Thyroid gland (tissue), 4 donors: ENCODE measurements around the gene SOCS3. TPM values are rescaled to one million over a fixed set of nuclear protein-coding genes. Genes with fewer than 3 reads are reported as not detected.

ENCODE experiments used
- DNase-seq, 2 donors: peaks; one replicate each; pipeline ENCODE4 v3.0.0-alpha.2; 2019
- H3K27ac ChIP-seq, 3 donors: fragments of 200-600 bp; sonication (generic); 1 replicate in 2 of 3; 2 replicates in 1 of 3; pipeline ENCODE4 v1.5.1; 2016 to 2019; ENCODE audit warnings: mild to moderate bottlenecking in 1 of 3, moderate library complexity in 1 of 3
- H3K27me3 ChIP-seq: fragments of 200-600 bp; sonication (generic); one replicate; pipeline ENCODE4 v1.5.1; 2019
- H3K36me3 ChIP-seq, 2 donors: fragments of 200-600 bp; sonication (generic); one replicate each; pipeline ENCODE4 v1.5.1; 2016 to 2019
- H3K4me1 ChIP-seq, 2 donors: fragments of 200-600 bp; sonication (generic); one replicate each; pipeline ENCODE4 v1.5.1; 2017 to 2019
- H3K4me3 ChIP-seq, 3 donors: fragments of 200-600 bp; sonication (generic); replicated peaks in 1 of 3; 1 replicate in 2 of 3; 2 replicates in 1 of 3; pipeline ENCODE4 v1.5.1; 2016; ENCODE audit warnings: mild to moderate bottlenecking in 1 of 3
- H3K9me3 ChIP-seq: fragments of 200-600 bp; sonication (generic); one replicate; pipeline ENCODE4 v1.5.1; 2017
- POLR2A ChIP-seq, 2 donors: fragments of 450-650 bp; IDR thresholded peaks; one replicate each; pipeline ENCODE4 v1.6.1; 2017; ENCODE audit warnings: antibody characterized with exemption in 2 of 2, mild to moderate bottlenecking in 2 of 2, moderate library complexity in 1 of 2
- WGBS, 2 donors: methylation state at CpG; one replicate each; pipeline ENCODE4 v1.1.5; 2017; 5-methylcytosine and 5-hydroxymethylcytosine counted together
- intact Hi-C: fragments of 100-400 bp; cut with DNase I; formaldehyde crosslinking; loops from one replicate; pipeline ENCODE4 v1.15.1; 2023
- total RNA-seq, 4 donors: library from RNA; depleted of rRNA; stranded (reverse); fragments of >200 nt; gene quantifications; one replicate each; pipeline ENCODE4 v1.2.3, GENCODE V29; 2016
- TF ChIP-seq, protein P1 (sequence below), 6 experiments: fragments of 200-600 bp in 3 of 6; fragments of 450-650 bp in 3 of 6; sonication (generic) in 3 of 6; IDR thresholded peaks; one replicate each; pipeline ENCODE4 v1.5.1; 2016 to 2019; ENCODE audit warnings: antibody characterized with exemption in 6 of 6, mild to moderate bottlenecking in 2 of 6, inconsistent platforms in 1 of 6, moderate library complexity in 1 of 6

Gene SOCS3
- total RNA-seq, 4 donors from 2014 or later = 9.2 to 110 (median 33.3) TPM

DNA sequence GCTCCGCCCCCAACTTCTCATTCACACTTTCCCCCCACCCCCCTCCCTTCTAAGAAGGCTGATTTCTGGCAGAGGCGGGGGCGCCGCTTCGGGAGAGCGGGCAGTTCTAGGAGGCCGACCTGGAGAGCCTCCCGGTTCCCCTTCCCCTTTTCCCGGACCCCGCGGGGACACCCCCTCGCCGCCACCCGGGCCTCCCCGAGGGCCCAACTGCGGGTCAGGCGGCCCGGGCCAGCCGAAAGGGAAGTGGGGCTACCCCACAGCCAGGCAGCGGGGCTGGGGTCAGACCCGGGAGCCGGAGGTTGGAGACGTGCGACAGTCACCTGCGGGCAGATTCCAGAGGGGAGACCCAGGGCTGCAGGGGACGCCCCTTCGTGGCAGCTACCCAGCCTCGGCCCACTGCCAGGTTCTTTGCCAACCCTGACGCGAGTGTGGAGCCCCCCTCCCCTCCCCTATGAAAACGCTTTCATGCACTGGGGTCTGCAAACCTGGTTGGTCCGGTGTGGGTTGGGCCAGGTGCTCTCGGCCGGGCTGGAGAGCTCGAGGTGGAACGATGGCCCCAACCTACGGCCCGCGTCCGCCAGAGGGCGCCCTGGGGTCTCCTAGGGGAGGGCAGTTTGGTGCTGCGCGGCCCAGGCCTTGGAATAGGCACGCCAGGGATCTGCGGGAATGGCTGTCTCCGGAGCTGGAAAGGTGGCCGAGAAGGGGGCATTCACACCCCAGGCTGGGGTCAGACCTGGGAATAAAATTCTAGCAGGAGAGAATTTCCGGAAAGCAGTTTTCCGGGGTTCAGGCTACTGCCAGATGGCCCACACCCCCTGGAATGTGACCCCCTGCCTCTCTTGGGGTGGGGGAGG, 721 bp upstream of the SOCS3 start:
- Histone ChIP-seq H3K4me3 (peak overlapping the region in 2 of 3 donors; percentile 14 to 53), H3K4me1 (peaks cover 13 to 57% of the 10 kb centered on the region in 2 donors)

DNA sequence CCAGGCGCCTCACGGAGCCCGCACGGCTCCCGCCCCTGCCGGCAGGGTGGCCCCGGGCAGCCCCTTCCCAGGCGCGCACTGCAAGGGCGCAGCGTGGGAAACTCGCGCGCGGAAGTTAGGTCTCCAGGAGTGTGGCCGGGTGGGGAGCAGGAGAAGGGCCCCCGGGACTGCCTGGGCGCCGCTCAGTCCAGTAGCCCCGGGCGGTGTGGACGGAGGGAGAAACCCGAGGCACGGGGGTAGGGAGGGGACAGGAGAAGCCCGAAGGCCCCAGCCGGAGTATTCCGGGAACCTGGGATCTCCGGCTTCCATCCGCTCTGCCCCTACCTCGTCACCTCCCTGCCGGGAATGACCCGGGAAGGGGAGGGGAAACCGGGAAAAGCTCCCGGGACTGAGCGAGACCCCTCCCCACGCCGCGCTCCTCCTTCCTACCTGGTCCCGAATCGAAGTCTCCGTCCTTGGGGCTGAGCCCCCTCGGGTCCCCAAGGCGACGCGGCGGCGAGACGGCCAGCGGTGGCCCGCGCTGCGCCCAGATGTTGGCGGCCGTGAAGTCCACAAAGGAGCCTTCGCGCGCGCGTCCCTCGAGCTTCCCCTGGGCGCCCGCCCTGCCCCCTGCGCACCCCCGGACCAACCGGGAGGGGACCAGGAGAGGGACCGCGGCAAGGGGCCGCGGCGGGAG, 418 bp downstream of the SOCS3 start:
- no peak for TF ChIP-seq POLR2A (IDR thresholded peaks at IDR 0.05)
- TF ChIP-seq, protein P1, sequence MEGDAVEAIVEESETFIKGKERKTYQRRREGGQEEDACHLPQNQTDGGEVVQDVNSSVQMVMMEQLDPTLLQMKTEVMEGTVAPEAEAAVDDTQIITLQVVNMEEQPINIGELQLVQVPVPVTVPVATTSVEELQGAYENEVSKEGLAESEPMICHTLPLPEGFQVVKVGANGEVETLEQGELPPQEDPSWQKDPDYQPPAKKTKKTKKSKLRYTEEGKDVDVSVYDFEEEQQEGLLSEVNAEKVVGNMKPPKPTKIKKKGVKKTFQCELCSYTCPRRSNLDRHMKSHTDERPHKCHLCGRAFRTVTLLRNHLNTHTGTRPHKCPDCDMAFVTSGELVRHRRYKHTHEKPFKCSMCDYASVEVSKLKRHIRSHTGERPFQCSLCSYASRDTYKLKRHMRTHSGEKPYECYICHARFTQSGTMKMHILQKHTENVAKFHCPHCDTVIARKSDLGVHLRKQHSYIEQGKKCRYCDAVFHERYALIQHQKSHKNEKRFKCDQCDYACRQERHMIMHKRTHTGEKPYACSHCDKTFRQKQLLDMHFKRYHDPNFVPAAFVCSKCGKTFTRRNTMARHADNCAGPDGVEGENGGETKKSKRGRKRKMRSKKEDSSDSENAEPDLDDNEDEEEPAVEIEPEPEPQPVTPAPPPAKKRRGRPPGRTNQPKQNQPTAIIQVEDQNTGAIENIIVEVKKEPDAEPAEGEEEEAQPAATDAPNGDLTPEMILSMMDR (IDR thresholded peaks at IDR 0.05) = no peak
- peaks cover 5 to 54% of the 10 kb centered on the region in 2 donors for H3K4me1 ChIP-seq
- H3K4me3 ChIP-seq = peak overlapping the region; percentile 4 to 94 (median 60)
- H3K9me3 ChIP-seq = no peaks in the 10 kb centered on the region
- intact Hi-C loops = no loop called here
- peaks cover 0 to 13% of the 10 kb centered on the region in 2 donors for H3K36me3 ChIP-seq
- DNase-seq = peak; percentile 37 to 42
- WGBS, 2 donors = 0% methylated on average over 9 to 24 of the region's 70 CpGs
- no peaks in the 10 kb centered on the region for H3K27me3 ChIP-seq
- H3K27ac ChIP-seq = peak overlapping the region; percentile 82 to 94 (median 85)

More for the DNA sequence above, 721 bp upstream of the SOCS3 start:
- peaks cover 0 to 13% of the 10 kb centered on the region in 2 donors for H3K36me3 ChIP-seq
- DNase-seq = peak; percentile 92 to 95
- H3K27ac ChIP-seq = peak overlapping the region; percentile 76 to 96 (median 77)
- no peaks in the 10 kb centered on the region for H3K27me3 ChIP-seq
- intact Hi-C loops = loop anchor here (2.0 kb wide), 1 partner anchor 62 kb away; no protein-coding TSS in a partner anchor
- no peaks in the 10 kb centered on the region for H3K9me3 ChIP-seq
- 5 to 12% methylated on average over 6 to 22 of the region's 49 CpGs for WGBS, 2 donors
- TF ChIP-seq, protein P1 (IDR thresholded peaks at IDR 0.05) = peak; percentile 79 to 95 (median 90)
- no peak for TF ChIP-seq POLR2A (IDR thresholded peaks at IDR 0.05)

DNA sequence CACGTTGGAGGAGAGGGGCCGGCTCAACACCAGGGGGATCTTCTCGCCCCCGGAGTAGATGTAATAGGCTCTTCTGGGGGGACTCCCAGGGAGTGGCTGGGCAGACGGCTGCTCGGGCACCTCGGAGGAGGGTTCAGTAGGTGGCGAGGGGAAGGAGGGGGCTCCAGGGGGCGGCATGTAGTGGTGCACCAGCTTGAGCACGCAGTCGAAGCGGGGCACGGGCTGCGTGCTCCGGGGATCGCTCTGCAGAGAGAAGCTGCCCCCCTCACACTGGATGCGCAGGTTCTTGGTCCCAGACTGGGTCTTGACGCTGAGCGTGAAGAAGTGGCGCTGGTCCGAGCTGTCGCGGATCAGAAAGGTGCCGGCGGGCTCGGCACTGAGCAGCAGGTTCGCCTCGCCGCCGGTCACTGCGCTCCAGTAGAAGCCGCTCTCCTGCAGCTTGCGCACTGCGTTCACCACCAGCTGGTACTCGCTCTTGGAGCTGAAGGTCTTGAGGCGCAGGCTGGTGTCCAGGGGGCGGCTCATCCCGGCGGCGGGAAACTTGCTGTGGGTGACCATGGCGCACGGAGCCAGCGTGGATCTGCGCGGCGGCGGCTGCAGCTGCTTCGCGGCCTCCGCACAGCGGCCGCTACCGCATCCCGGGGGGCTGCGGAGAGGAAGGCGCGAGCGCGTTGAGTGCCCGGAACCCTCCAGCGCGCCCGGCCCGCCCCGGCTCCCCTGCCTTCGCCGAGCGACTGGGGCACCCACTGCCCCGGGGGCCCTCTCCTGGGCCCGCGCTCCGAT, 1.1 kb downstream of the SOCS3 start:
- H3K9me3 ChIP-seq = no peaks in the 10 kb centered on the region
- H3K36me3 ChIP-seq = peaks cover 0 to 13% of the 10 kb centered on the region in 2 donors
- DNase-seq = peak; percentile 37 to 48
- peak overlapping the region; percentile 82 to 94 (median 85) for H3K27ac ChIP-seq
- H3K4me1 ChIP-seq = peaks cover 7 to 61% of the 10 kb centered on the region in 2 donors
- TF ChIP-seq POLR2A (IDR thresholded peaks at IDR 0.05) = no peak
- TF ChIP-seq, protein P1 (IDR thresholded peaks at IDR 0.05) = no peak
- peak overlapping the region; percentile 4 to 94 (median 60) for H3K4me3 ChIP-seq
- 36 to 61% methylated on average over 20 to 36 of the region's 72 CpGs for WGBS, 2 donors
- intact Hi-C loops = no loop called here
- no peaks in the 10 kb centered on the region for H3K27me3 ChIP-seq

DNA sequence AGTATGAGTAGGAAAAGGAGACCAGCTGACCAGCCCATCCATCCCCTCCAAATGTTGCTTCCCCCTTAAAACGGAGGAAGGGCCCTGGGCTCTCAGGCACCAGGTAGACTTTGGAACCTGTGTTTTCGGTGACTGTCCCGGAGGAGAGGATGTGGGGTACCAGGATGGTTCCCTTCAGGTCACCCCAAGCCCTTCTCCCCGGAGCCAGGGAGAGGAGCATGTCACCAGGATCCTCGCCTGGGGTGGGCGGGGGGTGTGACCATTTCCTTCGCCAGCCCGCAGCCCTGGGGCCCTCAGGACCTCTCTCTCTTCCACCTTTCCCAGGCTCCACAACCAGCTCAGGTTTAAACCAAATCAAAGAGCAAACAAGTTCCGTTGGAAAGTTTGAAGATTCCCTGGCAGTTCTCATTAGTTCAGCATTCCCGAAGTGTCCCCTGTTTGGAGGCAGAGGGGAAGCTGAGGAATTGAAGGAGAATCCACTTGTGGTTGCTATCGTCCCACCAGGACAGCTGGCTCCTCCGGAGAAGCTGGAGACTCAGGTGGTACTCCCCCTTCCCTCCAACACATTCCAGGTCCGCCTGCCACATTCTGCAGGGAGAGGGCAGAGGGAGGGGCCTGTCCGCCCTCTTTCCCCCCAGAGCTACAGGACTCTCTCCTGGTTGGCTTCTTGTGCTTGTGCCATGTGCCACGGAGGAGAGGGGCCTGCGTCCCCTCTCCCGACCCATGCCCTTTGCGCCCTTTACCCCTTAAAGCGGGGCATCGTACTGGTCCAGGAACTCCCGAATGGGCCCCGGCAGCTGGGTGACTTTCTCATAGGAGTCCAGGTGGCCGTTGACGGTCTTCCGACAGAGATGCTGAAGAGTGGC, 2.0 kb downstream of the SOCS3 start:
- Histone ChIP-seq H3K27ac (peak overlapping the region in 2 of 3 donors; percentile 85 to 94), H3K9me3 (no peaks in the 10 kb centered on the region), H3K4me1 (peaks cover 13 to 68% of the 10 kb centered on the region in 2 donors), H3K36me3 (peaks cover 0 to 13% of the 10 kb centered on the region in 2 donors), H3K4me3 (peak overlapping the region in 2 of 3 donors; percentile 4 to 94), H3K27me3 (no peaks in the 10 kb centered on the region)
- no peak for TF ChIP-seq POLR2A (IDR thresholded peaks at IDR 0.05)
- TF ChIP-seq, protein P1 (IDR thresholded peaks at IDR 0.05) = no peak
- intact Hi-C loops = no loop called here
- WGBS, 2 donors = 84 to 92% methylated on average over 22 to 25 of the region's 25 CpGs
- DNase-seq = no peak
